ENCODE measurements around the gene GCKR. TPM values are rescaled to one million over a fixed set of nuclear protein-coding genes. Genes with fewer than 3 reads are reported as not detected.

Gene GCKR
- total RNA-seq, 4 donors from 2014 or later = 0.56 to 1.7 (median 1.4) TPM

GRCh38 chr2:27566628-27567027, 70.0 kb downstream of the GCKR start:
- no peak for DNase-seq (ENCODE audit: low spot score)
- no peak for TF ChIP-seq CTCF (IDR thresholded peaks at IDR 0.05)
- no peak for ATAC-seq (ENCODE audit: low FRiP score)

GRCh38 chr2:27569398-27569797, 72.8 kb downstream of the GCKR start:
- ATAC-seq (ENCODE audit: low FRiP score) (no peak), DNase-seq (ENCODE audit: low spot score) (no peak)
- no peak for TF ChIP-seq CTCF (IDR thresholded peaks at IDR 0.05)

GRCh38 chr2:27571197-27571596, 74.6 kb downstream of the GCKR start:
- DNase-seq (ENCODE audit: low spot score) (no peak), ATAC-seq (ENCODE audit: low FRiP score) (no peak)
- no peak for TF ChIP-seq CTCF (IDR thresholded peaks at IDR 0.05)

- ATAC-seq (ENCODE audit: low FRiP score) = no peak
- no peak for DNase-seq (ENCODE audit: low spot score)
- no peak for TF ChIP-seq CTCF (IDR thresholded peaks at IDR 0.05)
Observed at GRCh38 chr2:27571681-27572080, 75.0 kb downstream of the GCKR start.

GRCh38 chr2:27572439-27572838, 75.8 kb downstream of the GCKR start:
- TF ChIP-seq CTCF (IDR thresholded peaks at IDR 0.05) = no peak
- no peak for DNase-seq (ENCODE audit: low spot score)
- ATAC-seq (ENCODE audit: low FRiP score) = no peak

- DNase-seq (ENCODE audit: low spot score) = no peak
- no peak for ATAC-seq (ENCODE audit: low FRiP score)
Observed at GRCh38 chr2:27572998-27573429, 76.4 kb downstream of the GCKR start.

More at GRCh38 chr2:27572998-27573429, 76.4 kb downstream of the GCKR start:
- no peak for TF ChIP-seq CTCF (IDR thresholded peaks at IDR 0.05)

Small RNAs within 50 kb of the gene (small RNA-seq; reads per million reads assigned to genes)
- not detected for gene RNU6-986P

Other genes with a start within 250 kb of the GCKR start
- gene SLC30A3, start 233.8 kb upstream of the GCKR start, total RNA-seq = not detected
- gene DNAJC5G, start 221.4 kb upstream of the GCKR start, total RNA-seq = under 1 TPM in 1 of 4 donors, not detected in 3; 0.79 TPM
- gene TRIM54, start 214.4 kb upstream of the GCKR start, total RNA-seq = 1 to 10 TPM in 1 of 4 donors, not detected in 3; 2.5 TPM
- 1 to 10 TPM; 1.4 to 4.9 (median 2.3) TPM for gene UCN, start 188.4 kb upstream of the GCKR start, total RNA-seq
- gene MPV17, start 173.7 kb upstream of the GCKR start, total RNA-seq = 10 to 100 TPM; 63.0 to 97.8 (median 77.2) TPM
- 10 to 100 TPM; 24.8 to 76.1 (median 34.8) TPM for gene GTF3C2, start 140.1 kb upstream of the GCKR start, total RNA-seq
- 10 to 100 TPM; 33.4 to 53.0 (median 42.5) TPM for gene EIF2B4, start 126.5 kb upstream of the GCKR start, total RNA-seq
- 100 to 1,000 TPM in 3 of 4 donors, 10 to 100 TPM in 1; 92.6 to 116 (median 105) TPM for gene SNX17, start 126.2 kb upstream of the GCKR start, total RNA-seq
- gene ZNF513, start 116.1 kb upstream of the GCKR start, total RNA-seq = 10 to 100 TPM in 2 of 4 donors, 1 to 10 TPM in 2; 8.2 to 17.2 (median 11.1) TPM
- 10 to 100 TPM; 44.6 to 71.9 (median 60.4) TPM for gene PPM1G, start 87.2 kb upstream of the GCKR start, total RNA-seq
- gene NRBP1, start 68.2 kb upstream of the GCKR start, total RNA-seq = 10 to 100 TPM; 65.6 to 75.5 (median 71.8) TPM
- gene KRTCAP3, start 54.5 kb upstream of the GCKR start, total RNA-seq = 1 to 10 TPM in 2 of 4 donors, under 1 TPM in 1, not detected in 1; 0.75 to 1.8 (median 1.3) TPM
- gene IFT172, start 7.1 kb upstream of the GCKR start, total RNA-seq = 10 to 100 TPM; 13.6 to 40.5 (median 32.4) TPM
- 10 to 100 TPM; 24.0 to 82.0 (median 52.2) TPM for gene FNDC4, start 1.6 kb upstream of the GCKR start, total RNA-seq
- gene ZNF512, start 86.2 kb downstream of the GCKR start, total RNA-seq = 10 to 100 TPM; 15.6 to 74.2 (median 20.2) TPM
- 1 to 10 TPM; 1.2 to 8.0 (median 3.2) TPM for gene CCDC121, start 132.2 kb downstream of the GCKR start, total RNA-seq
- 10 to 100 TPM; 21.0 to 32.5 (median 24.9) TPM for gene GPN1, start 132.2 kb downstream of the GCKR start, total RNA-seq
- 10 to 100 TPM; 24.9 to 32.9 (median 28.0) TPM for gene SUPT7L, start 166.8 kb downstream of the GCKR start, total RNA-seq
- 10 to 100 TPM; 16.1 to 24.1 (median 20.4) TPM for gene SLC4A1AP, start 167.1 kb downstream of the GCKR start, total RNA-seq

Measured in omental fat pad (tissue), 4 donors.